GM21390 (cell line): Measurements from ENCODE around the gene SH3BP2.
A peak's percentile ranks its signal among the peaks of the same experiment; 100 is the strongest.

Experiments used
- ATAC-seq: cut with Tn5 transposase; IDR thresholded peaks from one replicate; pipeline ENCODE4 v1.9.1; 2021; ENCODE audit not compliant: unreplicated experiment

SH3BP2 gene

DNA sequence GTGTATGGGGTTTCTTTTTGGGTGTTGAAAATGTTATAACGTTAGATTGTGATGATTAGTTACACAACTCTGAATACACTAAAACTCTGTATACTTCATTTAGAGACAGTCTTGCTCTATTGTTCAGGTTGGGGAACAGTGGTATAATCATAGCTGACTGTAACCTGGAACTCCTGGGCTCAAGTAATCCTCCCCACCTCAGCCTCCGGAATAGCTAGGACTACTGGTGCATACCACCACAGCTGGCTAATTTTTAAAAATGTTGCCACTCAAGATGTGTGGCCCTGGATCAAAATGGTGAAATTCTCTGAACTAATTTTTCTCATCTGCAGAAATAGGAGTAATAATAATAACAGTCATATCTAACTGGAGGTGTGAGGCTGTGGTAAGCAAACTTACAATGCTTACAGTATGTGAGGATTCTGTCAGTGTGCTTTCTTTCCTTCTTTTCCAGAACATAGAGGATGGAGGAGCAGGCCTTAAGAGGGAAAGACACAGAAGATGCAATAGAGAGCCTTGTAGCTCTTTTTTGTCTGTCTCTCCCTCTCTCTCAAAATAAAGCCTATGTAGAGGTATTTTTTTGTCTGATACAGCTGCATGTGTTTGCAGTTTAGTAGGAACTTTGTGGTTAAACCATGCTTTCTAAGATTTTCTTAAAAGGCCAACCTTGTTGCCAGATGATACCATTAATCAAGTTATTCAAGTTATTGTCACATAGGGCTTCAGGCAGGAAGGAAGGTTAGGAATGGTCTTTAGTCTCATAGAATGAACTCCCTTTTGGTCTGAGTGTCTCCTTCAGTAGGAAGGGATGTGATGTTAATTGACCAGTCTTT, 58.3 kb downstream of the SH3BP2 start:
- no peak for ATAC-seq

DNA sequence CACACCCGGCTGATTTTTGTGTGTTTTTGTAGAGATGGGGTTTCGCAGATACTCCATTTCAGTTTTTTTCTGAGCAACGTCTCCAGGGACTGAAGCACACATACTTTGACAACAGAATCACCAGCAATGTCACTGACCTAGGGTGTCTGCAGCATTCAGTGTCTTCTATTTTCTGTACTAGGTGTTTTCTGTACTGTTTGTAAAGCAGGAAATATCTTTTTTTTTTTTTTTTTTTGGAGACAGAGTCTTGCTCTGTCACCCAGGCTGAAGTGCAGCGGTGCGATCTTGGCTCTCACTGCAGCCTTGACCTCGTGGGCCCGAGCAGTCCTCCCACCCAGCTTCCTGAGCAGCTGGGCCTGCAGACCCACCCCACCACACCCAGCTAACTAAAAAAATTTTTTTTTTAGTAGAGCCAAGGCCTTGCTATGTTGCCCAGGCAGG, 59.6 kb downstream of the SH3BP2 start:
- peak; percentile 57 for ATAC-seq

DNA sequence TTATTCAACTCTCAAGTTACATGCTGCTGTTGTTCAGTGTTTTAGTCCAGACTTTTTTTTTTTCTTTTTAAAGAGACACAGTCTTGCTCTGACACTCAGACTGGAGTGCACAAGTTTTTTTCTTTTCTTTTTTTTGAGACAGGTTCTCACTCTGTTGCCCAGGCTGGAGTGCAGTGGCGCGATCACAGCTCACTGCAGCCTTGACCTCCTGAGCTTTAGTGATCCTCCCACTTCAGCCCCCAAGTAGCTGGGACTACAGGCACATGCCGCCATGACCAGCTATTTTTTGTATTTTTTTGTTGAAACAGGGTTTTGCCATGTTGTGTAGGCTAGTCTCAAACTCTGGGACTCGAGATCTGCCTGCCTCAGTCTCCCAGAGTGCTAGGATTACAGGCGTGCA, 62.7 kb downstream of the SH3BP2 start:
- ATAC-seq: no peak

DNA sequence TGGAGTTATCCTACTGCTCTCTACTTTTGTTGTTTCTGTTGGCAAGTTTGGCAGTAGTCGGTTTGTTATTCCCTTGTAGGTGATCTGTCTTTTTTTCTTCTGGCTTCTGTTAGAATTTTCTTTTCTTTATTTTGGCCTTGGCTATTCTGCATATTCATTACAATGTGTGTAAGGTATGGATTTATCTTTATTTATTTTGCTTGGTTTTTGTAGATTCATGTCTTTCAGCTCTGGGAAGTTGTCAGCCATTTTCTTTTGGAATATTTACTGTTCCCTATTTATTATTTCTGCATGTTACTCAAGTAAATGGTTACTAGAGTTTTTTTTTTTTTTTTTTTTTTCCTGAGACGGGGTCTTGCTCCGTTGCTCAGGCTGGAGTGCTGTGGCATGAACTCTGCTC, 63.4 kb downstream of the SH3BP2 start:
- no peak for ATAC-seq

DNA sequence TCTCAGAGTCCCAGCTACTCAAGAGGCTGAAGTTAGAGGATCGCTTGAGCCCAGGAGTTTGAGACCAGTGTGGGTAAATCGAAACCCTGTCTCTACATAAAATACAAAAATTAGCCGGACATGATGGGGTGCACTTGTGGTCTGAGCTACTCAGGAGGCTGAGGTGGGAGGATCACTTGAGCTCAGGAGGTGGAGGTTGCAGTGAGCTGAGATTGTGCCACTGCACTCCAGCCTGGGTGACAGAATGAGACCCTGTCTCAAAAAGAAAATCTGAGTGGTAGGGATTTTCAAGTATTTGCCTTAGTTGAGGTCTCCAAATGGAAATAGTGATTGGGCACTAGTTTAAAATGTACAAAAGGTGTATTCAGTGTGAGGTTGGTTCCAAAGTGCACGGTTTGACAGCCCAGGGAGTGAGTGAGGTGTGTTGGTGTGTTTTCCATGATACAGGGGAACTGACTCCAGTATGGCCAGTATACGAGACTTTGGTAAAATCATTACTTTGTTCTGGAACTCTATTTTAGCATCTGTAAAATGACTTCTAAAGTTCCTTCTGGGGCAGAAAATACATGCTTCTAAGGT, 64.6 kb downstream of the SH3BP2 start:
- ATAC-seq: no peak

DNA sequence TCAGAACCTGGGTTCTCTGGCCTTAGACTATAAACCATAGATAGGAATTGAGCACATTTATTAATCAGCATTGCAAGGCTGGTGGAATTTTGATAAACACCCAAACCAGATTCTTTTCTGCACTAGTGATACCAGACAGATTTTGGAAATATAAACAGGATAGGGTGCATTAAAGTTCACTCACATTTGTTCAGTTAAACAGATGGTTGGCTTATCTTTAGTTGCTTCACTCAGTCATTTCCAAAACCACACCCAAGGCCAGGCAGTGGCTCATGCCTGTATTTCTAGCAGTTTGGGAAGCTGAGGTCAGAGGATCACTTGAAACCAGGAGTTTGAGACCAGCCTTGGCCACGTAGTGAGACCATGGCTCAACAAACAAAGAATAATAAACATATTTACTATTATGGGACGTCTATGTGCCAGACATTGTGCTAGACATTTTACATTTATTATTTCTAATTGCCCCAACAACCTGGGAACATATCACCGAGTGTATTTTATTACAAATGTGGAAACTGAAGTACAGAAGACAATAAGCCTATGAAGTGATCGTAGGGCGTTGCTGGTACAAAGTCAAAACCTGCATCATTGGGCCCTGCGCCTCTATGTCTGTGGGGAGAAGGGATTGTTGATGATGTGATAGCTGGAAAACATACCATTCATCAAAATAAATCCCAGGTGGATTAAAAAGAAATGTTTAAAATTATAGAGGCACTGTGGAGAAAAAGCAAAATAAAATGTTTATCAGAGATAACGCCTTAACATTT, 65.7 kb downstream of the SH3BP2 start:
- ATAC-seq: no peak

DNA sequence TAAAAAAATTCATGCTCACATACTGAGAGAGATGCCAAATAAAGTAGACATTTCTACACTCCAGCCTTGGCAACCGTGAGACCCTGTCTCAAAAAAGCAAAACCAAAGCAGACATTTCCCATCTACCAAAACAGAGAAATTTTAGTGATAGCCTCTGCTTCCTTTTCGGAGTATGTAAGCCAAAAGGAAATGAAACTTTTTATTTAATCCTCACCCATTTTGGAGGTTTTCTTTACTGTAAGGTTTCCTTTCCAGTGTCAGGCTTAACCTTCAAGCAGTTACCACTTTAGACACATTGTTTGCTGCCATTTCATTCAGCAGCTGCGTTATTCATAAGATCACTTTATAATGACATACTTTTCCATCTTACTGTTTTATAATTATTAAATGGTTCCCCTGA, 66.6 kb downstream of the SH3BP2 start:
- no peak for ATAC-seq

DNA sequence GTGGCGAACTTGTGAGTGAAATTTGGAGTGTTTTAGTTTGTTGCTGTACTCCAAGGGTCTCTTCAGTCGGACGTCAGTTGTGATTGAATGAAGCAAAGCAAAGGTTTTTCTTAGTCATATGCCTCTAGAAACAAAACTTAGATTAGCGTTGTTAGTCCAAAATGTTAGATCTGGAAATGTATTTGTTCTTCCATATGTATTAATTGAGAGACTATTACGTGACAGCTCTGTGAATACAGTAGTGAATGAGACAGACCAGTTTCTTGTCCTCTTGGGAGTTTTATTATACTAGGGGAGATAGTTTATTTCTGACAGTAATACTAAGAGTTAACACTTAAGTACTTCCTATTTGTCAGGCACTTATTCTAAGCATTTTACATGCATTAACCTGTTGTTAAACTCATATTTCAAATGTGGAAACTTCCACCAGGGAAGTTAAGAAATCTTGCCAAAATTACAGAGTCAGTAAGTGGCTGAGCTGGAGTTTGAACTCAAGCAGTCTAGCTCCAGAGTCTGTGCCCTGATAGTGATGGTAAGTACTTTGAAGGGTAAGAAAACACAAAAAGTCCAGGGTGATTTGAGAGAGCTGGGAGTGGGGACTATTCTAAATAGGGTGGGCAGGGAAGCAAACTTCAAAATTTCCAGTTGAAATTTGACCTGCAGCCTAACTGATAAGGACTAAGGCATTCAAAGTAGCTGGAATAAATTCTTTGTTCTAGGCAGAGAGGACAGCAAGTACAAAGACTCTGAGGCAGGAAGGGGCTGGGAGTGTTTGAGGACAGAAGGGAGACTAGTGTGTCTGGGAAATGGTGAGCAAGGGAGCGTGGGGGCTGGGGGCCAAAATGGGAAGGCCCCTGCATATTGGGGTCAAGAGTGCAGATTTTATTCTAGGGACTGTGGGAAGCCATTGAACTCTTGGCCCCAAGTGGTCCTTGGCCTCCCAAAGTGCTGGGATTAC, 67.8 kb downstream of the SH3BP2 start:
- ATAC-seq: no peak

DNA sequence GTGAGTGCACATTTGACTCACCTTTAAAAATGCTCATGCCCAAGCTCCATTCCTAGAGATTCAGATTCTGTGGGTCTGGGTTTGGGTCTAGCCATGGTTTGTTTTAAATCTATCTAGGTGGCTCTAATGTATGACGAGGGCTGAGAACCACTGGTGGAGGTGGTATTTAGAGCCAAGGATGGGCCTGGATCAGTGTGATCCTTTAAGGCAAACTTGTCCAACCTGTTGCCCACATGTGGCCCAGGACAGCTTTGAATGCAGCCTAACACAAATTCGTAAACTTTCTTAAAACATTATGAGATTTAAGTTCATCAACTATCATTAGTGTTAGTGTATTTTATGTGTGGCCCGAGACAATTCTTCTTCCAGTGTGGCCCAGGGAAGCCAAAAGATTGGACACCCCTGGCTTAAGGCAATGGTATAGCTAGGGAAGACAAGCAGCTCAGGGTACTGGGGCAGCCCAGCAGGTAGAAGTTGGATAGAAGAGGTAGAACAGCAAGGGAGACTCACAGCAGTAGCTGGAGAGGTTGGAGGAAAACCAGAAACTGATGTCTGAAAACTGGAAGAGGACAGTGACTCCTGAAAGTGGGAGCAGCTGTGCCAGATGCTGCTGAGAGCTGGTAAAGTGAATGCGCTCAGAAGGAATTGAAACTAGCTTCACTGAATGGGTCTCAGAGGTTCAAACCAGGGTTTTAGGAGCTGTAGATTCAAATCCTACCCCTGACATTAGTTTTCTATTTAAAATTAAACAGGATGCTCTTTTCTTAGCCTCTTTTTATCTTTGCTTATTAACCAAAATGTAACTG, 68.9 kb downstream of the SH3BP2 start:
- ATAC-seq: no peak

DNA sequence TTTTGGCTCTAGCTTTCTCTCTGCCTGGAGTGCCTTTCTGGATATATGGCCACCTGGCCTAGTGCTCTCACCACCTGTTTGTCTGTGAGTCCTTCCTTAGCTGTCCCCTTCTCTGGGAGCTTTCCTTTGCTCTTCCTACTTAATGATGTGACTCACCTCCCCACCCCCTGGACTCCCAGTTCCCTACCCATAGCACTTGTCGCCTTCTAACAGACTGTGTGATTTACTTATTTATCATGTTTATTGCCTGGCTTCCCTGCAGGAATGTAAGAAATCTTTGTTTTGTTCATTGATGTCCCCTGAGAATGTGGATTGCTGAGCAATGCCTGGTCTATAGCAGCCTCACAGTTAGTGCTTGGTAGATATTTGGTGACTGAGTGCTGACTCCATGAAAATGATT, 69.6 kb downstream of the SH3BP2 start:
- ATAC-seq: no peak

DNA sequence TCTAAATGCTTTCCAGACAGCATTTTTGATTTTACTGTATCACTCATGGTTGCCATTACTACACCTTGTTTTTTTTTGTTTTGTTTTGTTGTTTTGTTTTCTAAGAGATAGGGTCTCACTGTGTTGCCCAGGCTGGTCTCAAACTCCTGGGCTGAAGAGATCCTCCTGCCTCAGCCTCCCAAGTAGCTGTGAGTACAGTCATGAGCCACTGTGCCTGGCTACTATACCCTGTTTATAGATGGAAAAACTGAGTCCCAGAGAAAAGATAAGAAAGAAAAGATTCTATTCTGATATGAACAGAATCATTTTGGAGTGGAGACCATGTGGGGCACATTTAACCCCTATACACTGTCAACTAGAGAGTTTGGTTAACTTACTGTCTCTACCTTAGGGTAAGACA, 70.8 kb downstream of the SH3BP2 start:
- ATAC-seq: no peak

DNA sequence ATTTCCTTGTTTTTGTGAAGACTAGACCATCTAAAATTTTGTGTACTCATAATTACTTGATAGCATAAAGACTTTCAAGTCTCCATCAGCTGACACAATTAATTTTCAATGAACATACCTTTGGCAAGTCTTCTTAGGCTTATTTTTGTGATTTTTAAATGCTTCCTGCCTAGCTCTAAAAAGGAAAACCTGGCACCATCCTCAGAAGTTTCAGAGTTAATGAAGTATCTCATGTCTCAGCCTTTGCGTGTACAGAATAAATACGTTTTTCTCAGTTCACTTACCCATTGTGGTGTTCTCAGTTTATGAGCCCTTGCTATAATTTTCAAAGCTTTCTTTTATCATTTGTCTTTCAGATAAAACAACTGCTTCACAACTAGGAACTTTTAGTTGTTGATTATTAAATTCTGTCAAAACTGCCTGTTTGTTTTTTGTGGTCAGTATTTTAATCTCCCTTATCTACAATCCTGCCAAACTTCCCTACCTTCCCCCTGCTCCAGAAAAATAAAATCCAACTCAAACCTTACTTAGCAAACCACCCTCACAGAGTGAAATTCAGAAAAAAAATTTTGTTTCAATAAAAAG, 72.4 kb downstream of the SH3BP2 start:
- ATAC-seq: no peak

DNA sequence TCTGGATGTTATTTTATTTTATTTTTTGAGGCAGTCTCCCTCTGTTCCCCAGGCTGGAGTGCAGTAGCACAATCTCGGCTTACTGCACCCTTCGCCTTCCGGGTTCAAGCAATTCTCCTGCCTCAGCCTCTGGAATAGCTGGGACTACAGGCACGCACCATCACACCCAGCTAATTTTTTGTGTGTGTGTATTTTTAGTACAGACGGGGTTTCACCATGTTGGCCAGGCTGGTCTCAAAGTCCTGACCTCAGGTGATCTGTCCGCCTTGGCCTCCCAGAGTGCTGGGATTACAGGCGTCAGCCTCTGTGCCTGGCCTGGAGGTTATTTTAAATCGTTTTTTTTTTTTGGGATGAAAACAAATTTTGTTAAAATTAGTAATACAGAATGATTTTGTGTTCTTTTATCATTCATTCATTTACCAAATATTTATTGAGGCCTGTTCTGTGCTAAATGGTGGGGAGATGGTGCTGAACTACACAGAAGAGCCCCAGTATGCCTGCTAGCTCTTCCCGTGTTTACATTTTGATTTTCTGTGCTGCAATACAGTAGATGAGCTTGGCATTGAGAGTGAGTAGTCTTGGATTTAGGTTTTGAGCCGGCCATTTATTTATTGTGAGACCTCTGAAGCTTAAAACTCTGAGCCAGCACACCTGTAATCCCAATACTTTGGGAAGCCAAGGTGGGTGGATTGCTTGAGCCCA, 73.4 kb downstream of the SH3BP2 start:
- ATAC-seq: no peak

DNA sequence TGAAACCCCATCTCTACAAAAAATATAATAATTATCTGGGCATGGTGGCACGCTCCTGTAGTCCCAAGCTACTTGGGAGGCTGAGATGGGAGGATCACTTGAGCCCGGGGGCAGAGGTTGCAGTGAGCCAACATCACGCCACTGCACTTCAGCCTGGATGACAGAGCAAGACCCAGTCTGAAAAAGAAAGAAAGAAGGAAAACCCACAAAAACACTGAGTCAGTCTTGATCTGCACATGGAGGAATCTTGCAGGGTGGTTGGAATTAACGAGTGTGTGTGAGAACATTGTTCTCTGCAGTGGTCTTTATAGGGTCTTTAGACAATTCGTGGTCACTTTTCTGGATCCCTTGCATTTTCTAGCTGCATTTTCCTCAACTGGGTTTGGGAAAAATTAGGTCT, 74.0 kb downstream of the SH3BP2 start:
- no peak for ATAC-seq

DNA sequence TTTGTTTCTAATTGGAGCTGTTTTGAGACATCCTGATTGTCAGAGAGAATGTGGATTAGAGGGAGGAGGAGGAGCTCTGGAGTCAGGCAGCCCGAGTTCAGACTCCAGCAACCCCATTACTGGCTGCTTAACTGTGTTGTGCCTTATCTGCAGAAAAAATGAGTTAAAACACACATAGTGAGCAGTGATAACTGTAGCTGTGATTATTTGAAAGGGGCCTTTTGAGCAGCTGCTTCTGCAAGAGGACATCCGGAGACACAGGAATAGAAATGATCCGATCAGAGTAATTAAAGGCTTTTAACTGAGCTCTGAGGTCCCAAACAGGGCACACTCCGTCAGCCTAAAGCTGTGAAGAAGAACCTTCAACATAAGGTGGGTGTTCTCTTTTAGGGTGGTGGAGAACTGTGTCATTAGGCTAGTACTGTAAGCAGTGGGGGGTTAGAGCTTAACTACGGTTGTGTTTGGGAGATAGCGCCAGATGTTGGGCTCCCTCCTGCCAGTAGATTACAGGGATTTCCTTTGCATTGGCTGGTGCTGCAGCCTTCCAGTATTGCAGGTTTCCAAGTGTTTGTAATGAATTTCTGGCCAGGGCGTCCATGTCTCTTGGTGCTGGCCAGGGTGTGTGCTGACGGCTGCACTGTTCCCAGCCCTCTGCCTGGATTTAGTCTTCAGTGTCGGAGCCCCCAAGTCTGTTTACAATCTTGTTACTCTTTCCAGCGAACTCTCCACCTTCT, 75.0 kb downstream of the SH3BP2 start:
- no peak for ATAC-seq

DNA sequence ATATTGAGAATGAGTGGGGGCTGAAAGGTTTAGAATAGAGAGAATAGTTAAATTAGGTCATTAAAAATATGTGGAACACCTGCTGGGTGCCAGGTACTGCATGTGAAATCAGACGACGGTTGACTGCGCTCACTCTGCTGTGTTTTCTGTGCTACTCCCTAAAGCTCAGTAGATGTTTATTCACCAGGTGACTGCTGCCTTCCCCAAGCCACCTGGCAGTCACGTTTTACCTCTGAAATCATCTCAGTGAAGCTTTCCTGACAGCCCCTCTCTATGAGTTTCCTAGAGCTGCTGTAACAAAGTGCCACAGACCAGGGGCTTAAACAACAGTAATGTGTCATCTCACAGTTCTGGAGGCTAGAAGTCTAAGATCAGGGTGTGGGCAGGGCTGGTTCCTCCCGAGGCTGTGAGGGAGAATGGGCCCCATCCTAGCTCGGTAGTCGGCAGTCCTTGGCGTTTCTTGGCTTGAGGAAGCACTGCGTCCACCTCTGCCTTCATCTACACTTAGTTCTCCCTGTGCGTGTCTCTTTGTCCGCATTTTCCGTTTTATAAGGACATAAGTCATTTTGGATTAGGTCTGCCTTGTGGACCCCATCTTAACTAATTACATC, 76.1 kb downstream of the SH3BP2 start:
- no peak for ATAC-seq

DNA sequence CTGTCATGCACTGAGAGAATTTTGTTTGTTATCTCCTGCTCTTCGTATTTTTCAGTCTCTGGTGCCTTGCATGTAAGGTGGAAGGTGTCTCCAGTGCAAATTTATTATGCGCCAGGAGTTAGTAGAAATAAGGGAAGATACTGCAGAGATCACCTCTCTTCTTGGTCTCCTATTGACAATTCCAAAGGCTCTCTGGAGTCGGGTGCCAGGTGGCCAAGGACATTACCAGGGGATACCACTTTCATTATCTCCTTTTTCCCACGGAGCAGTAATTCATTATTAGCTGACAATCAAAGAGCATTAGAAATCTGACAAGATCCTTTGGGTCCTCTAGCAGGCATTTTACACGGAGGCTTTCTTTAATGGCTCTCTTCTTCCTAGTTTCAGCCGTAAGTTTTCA, 76.8 kb downstream of the SH3BP2 start:
- no peak for ATAC-seq

DNA sequence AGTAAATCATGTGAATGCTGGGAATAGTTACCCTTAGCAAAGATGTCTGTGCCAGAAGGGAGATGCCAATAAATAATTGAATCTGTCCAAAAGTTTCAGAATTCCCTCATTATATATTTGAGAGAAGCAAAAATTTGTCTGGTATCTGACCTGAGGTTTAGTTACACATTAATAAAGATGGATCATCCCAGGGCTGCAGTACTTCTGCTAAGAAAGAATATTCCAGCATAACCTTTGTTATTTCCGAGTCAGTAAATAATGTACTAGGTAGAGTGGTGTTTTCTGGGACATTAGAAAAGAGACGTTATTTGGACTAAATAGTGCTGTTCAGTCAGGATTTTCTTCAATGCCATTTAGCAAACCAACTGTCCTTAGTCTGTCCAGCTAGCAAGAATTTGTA, 77.2 kb downstream of the SH3BP2 start:
- no peak for ATAC-seq
